Measurements from ENCODE around the gene LRIG2.

The LRIG2 gene

DNA sequence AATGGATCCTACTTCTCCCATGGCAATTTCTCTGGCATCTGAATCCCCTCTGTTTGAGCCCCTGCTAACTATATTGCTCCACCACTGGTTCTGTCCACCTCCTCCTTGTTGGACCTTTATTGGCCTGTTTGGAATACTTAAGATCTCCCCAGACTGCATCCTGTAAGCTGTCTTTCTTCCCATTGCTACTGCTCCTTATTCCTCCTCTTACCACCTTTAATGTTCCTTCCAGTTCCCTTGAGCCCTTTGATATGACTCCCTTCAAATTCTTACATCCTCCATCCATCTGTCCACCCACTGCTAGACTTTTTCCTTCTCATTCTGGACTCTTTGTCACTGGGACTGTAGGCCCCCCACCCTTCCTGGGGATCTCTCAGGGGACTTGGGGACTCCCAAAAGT, 31.0 kb downstream of the LRIG2 start:
- Histone ChIP-seq H4K20me1 (ENCODE audit: insufficient read depth, low read length) (no peaks in the 10 kb centered on the region), H3K27me3 (ENCODE audit: low read depth, low read length) (no peaks in the 10 kb centered on the region), H3K9me3 (ENCODE audit: insufficient read depth, low read length) (no peaks in the 10 kb centered on the region), H3K36me3 (replicated peaks; ENCODE audit: low read depth, low read length) (peaks cover 39% of the 10 kb centered on the region), H3K4me1 (ENCODE audit: low read length) (no peaks in the 10 kb centered on the region), H3K4me3 (ENCODE audit: low read length) (no peak overlapping the region), H3K79me2 (ENCODE audit: low read length) (no peaks in the 10 kb centered on the region), H3K27ac (ENCODE audit: low read length) (no peak overlapping the region), H3K4me2 (ENCODE audit: low read length) (no peak overlapping the region), H3K9ac (ENCODE audit: low read length) (no peak overlapping the region), H2AFZ (ENCODE audit: low read depth, low read length) (no peak overlapping the region)
- TF ChIP-seq EZH2phosphoT487 (IDR thresholded peaks at IDR 0.05; ENCODE audit: low read depth) = no peak
- TF ChIP-seq, protein P1, sequence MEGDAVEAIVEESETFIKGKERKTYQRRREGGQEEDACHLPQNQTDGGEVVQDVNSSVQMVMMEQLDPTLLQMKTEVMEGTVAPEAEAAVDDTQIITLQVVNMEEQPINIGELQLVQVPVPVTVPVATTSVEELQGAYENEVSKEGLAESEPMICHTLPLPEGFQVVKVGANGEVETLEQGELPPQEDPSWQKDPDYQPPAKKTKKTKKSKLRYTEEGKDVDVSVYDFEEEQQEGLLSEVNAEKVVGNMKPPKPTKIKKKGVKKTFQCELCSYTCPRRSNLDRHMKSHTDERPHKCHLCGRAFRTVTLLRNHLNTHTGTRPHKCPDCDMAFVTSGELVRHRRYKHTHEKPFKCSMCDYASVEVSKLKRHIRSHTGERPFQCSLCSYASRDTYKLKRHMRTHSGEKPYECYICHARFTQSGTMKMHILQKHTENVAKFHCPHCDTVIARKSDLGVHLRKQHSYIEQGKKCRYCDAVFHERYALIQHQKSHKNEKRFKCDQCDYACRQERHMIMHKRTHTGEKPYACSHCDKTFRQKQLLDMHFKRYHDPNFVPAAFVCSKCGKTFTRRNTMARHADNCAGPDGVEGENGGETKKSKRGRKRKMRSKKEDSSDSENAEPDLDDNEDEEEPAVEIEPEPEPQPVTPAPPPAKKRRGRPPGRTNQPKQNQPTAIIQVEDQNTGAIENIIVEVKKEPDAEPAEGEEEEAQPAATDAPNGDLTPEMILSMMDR (IDR thresholded peaks at IDR 0.05; ENCODE audit: low read depth, low read length) = no peak

DNA sequence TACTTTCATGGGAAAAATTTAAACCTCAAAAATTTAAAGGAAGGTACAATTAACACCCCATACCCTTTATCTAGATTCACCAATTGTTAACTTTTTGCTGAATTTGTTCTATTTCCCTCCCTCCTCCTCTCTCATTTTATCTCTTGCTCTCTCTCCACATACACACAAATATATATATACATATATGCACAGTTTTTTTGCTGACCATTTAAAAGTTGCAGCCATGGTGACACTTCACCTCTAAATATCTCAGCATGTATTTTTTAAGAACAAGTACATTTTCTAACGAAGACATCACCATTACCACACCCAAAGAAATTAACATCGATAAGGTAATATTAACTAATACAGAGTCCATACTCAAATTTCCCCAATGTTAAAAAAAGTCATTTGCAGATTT, 33.9 kb downstream of the LRIG2 start:
- Histone ChIP-seq H3K79me2 (ENCODE audit: low read length) (no peaks in the 10 kb centered on the region), H3K36me3 (replicated peaks; ENCODE audit: low read depth, low read length) (peaks cover 25% of the 10 kb centered on the region), H4K20me1 (ENCODE audit: insufficient read depth, low read length) (no peaks in the 10 kb centered on the region), H3K27ac (ENCODE audit: low read length) (no peak overlapping the region), H3K27me3 (ENCODE audit: low read depth, low read length) (no peaks in the 10 kb centered on the region), H3K9ac (ENCODE audit: low read length) (no peak overlapping the region), H2AFZ (ENCODE audit: low read depth, low read length) (no peak overlapping the region), H3K4me2 (ENCODE audit: low read length) (no peak overlapping the region), H3K4me1 (ENCODE audit: low read length) (no peaks in the 10 kb centered on the region), H3K4me3 (ENCODE audit: low read length) (no peak overlapping the region), H3K9me3 (ENCODE audit: insufficient read depth, low read length) (no peaks in the 10 kb centered on the region)
- TF ChIP-seq EZH2phosphoT487 (IDR thresholded peaks at IDR 0.05; ENCODE audit: low read depth) = no peak
- TF ChIP-seq, protein P1 (IDR thresholded peaks at IDR 0.05; ENCODE audit: low read depth, low read length) = no peak

DNA sequence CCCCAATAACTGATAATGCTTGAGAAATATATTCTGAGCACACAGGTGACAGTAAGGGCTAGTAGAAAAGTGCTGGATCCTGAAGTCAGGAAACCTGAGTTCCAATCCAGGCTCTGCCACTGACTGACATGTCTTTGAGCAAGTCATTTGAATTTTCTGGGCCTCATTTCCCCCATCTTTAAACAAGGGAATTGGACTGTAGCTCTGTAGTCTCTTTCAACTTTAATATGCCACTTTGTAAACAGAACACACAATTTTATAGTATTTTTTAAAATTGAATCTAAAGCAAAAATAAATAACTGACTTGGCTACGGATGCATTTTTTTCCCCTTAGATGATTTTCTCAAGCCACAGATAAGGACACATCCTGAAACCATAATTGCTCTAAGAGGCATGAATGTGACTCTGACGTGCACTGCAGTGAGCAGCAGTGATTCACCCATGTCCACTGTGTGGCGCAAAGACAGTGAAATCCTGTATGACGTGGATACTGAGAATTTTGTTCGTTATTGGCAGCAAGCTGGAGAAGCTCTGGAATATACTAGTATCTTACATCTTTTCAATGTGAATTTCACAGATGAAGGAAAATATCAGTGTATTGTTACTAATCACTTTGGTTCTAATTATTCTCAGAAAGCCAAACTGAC, 37.0 kb downstream of the LRIG2 start:
- H3K4me1 ChIP-seq (ENCODE audit: low read length) = no peaks in the 10 kb centered on the region
- H3K36me3 ChIP-seq (replicated peaks; ENCODE audit: low read depth, low read length) = peaks cover 24% of the 10 kb centered on the region
- H3K9me3 ChIP-seq (ENCODE audit: insufficient read depth, low read length) = no peaks in the 10 kb centered on the region
- no peak overlapping the region for H3K4me3 ChIP-seq (ENCODE audit: low read length)
- no peaks in the 10 kb centered on the region for H3K27me3 ChIP-seq (ENCODE audit: low read depth, low read length)
- no peak overlapping the region for H3K4me2 ChIP-seq (ENCODE audit: low read length)
- H3K9ac ChIP-seq (ENCODE audit: low read length) = no peak overlapping the region
- H4K20me1 ChIP-seq (ENCODE audit: insufficient read depth, low read length) = no peaks in the 10 kb centered on the region
- H3K79me2 ChIP-seq (ENCODE audit: low read length) = no peaks in the 10 kb centered on the region
- H3K27ac ChIP-seq (ENCODE audit: low read length) = no peak overlapping the region
- TF ChIP-seq, protein P1 (IDR thresholded peaks at IDR 0.05; ENCODE audit: low read depth, low read length) = no peak
- no peak for TF ChIP-seq EZH2phosphoT487 (IDR thresholded peaks at IDR 0.05; ENCODE audit: low read depth)
- no peak overlapping the region for H2AFZ ChIP-seq (ENCODE audit: low read depth, low read length)

DNA sequence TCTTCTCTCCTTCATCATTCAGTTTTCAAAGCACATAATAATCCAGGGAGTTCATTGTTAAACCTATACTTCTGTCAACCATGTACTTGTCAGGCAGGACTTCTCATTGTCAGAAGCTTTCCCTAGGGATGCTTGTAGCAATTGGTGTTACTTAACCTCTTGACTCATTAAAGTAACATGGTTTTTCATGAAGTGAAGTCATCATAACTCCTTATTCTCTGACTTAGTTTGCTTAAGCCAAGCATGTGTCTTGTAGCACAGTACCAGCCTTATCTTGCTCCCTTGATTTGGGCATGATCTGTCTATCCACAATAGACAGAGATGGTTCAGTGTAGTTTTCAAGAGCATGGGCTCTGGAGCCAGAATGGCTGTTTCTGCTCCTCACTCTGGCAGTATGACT, 45.3 kb downstream of the LRIG2 start:
- no peak for TF ChIP-seq EZH2phosphoT487 (IDR thresholded peaks at IDR 0.05; ENCODE audit: low read depth)
- TF ChIP-seq, protein P1 (IDR thresholded peaks at IDR 0.05; ENCODE audit: low read depth, low read length) = no peak
- H3K79me2 ChIP-seq (ENCODE audit: low read length) = no peaks in the 10 kb centered on the region
- H3K9me3 ChIP-seq (ENCODE audit: insufficient read depth, low read length) = no peaks in the 10 kb centered on the region
- H2AFZ ChIP-seq (ENCODE audit: low read depth, low read length) = no peak overlapping the region
- H3K36me3 ChIP-seq (replicated peaks; ENCODE audit: low read depth, low read length) = peaks cover 42% of the 10 kb centered on the region
- no peaks in the 10 kb centered on the region for H4K20me1 ChIP-seq (ENCODE audit: insufficient read depth, low read length)
- no peak overlapping the region for H3K4me3 ChIP-seq (ENCODE audit: low read length)
- no peaks in the 10 kb centered on the region for H3K27me3 ChIP-seq (ENCODE audit: low read depth, low read length)
- no peaks in the 10 kb centered on the region for H3K4me1 ChIP-seq (ENCODE audit: low read length)
- H3K9ac ChIP-seq (ENCODE audit: low read length) = no peak overlapping the region
- H3K27ac ChIP-seq (ENCODE audit: low read length) = no peak overlapping the region
- H3K4me2 ChIP-seq (ENCODE audit: low read length) = no peak overlapping the region
